HepG2 (cell line): ENCODE measurements around the gene FOXD2. TPM values are rescaled to one million over a fixed set of nuclear protein-coding genes. Genes with fewer than 3 reads are reported as not detected.
A peak's percentile ranks its signal among the peaks of the same experiment; 100 is the strongest.

ENCODE experiments used
- ATAC-seq: fragments of 200-7000 bp; cut with Tn5 transposase; 3 replicates; pipeline ENCODE4 v1.9.1; 2020; ENCODE audit warnings: mild to moderate bottlenecking, moderate library complexity
- BruUV-seq: library from RNA; stranded (reverse); fragments of 400-500 nt; replicated peaks from 2 replicates; lab custom pipeline; 2021; lab: Mats Ljungman, UMichigan
- CTCF ChIA-PET: fragments of 300-600 bp; formaldehyde crosslinking; extraction: SDS; loops from one replicate; lab custom pipeline; 2021; ENCODE audit warnings: low total read pairs, inconsistent platforms, low intra/inter-chr PET ratio; lab: Yijun Ruan, JAX
- POLR2A ChIA-PET: fragments of 350-600 bp; sonication (Branson Sonifier 250); formaldehyde crosslinking; loops from one replicate; lab custom pipeline; 2020; ENCODE audit warnings: antibody characterized with exemption, inconsistent platforms; lab: Yijun Ruan, JAX
- DNase-seq: peaks from one replicate; pipeline ENCODE4 v3.0.0-alpha.2; 2015; ENCODE audit warnings: low spot score
- FAIRE-seq: peaks from 3 replicates; lab custom pipeline; 2011; peaks lifted over from hg19 to GRCh38; lab: Jason Lieb, UNC
- H2AFZ ChIP-seq: one replicate; pipeline ENCODE4 v1.6.1; 2011; ENCODE audit warnings: low read length, inconsistent platforms
- H3K27ac ChIP-seq: fragments of 300-600 bp; 3 replicates; pipeline ENCODE4 v1.8.0; 2011; ENCODE audit warnings: mixed run types, mild to moderate bottlenecking, mixed read lengths, low read length, inconsistent platforms; ENCODE audit not compliant: insufficient read depth; ENCODE audit errors: extremely low read length
- H3K27me3 ChIP-seq, 2 experiments: fragments of 200-600 bp in 1 of 2; 2 replicates in 1 of 2; 3 replicates in 1 of 2; pipeline versions ENCODE4 v1.6.0 to v1.8.0; 2011; ENCODE audit warnings: low read length in 2 of 2, mild to moderate bottlenecking in 2 of 2, moderate library complexity in 2 of 2, inconsistent platforms in 1 of 2; ENCODE audit not compliant: insufficient read depth in 2 of 2, control insufficient read depth in 1 of 2
- H3K36me3 ChIP-seq, 2 experiments: fragments of 200-600 bp in 1 of 2; replicated peaks in 1 of 2; 2 replicates in 1 of 2; 3 replicates in 1 of 2; pipeline versions ENCODE4 v1.5.1 to v1.8.0; 2011; ENCODE audit warnings: low read length in 2 of 2, inconsistent platforms in 1 of 2; ENCODE audit not compliant: insufficient read depth in 2 of 2, control insufficient read depth in 1 of 2
- H3K4me1 ChIP-seq: 2 replicates; pipeline ENCODE4 v1.5.1; 2012; ENCODE audit warnings: low read length, inconsistent platforms; ENCODE audit not compliant: insufficient read depth
- H3K4me2 ChIP-seq: 2 replicates; pipeline ENCODE4 v1.6.0; 2011; ENCODE audit warnings: low read depth, low read length, inconsistent platforms
- H3K4me3 ChIP-seq, 3 experiments: fragments of 200-600 bp in 1 of 3; sonication (generic), shearing (Covaris generic) in 1 of 3; replicated peaks in 1 of 3; 2 replicates each; pipeline ENCODE4 v1.5.1; 2011 to 2016; ENCODE audit warnings: low read length in 3 of 3, inconsistent platforms in 2 of 3, low read depth in 2 of 3, mild to moderate bottlenecking in 2 of 3, control low read depth in 1 of 3, mixed read lengths in 1 of 3; ENCODE audit not compliant: insufficient read depth in 1 of 3
- H3K79me2 ChIP-seq: one replicate; pipeline ENCODE4 v1.6.1; 2011; ENCODE audit warnings: low read length, inconsistent platforms; ENCODE audit not compliant: insufficient read depth
- H3K9ac ChIP-seq: 2 replicates; pipeline ENCODE4 v1.6.0; 2011; ENCODE audit warnings: mild to moderate bottlenecking, low read depth, low read length, inconsistent platforms; ENCODE audit not compliant: insufficient read depth
- H3K9me3 ChIP-seq: 2 replicates; pipeline ENCODE4 v1.5.1; 2012; ENCODE audit warnings: mild to moderate bottlenecking, low read length
- H4K20me1 ChIP-seq: 2 replicates; pipeline ENCODE4 v1.6.0; 2011; ENCODE audit warnings: inconsistent platforms, mild to moderate bottlenecking, low read length, moderate library complexity; ENCODE audit not compliant: insufficient read depth
- AKAP8 ChIP-seq: sonication (generic); formaldehyde crosslinking; IDR thresholded peaks from 2 replicates; pipeline ENCODE4 v1.5.1; 2020; ENCODE audit warnings: mild to moderate bottlenecking, missing genetic modification reagents
- CTCF ChIP-seq: sonication (generic); formaldehyde crosslinking; IDR thresholded peaks from 2 replicates; pipeline ENCODE4 v1.5.0; 2020; ENCODE audit warnings: mild to moderate bottlenecking, missing genetic modification reagents, moderate library complexity
- GABPA ChIP-seq, 2 experiments: IDR thresholded peaks; 2 replicates each; pipeline ENCODE4 v1.6.1; 2011 to 2016; ENCODE audit warnings: low read depth in 2 of 2, low read length in 1 of 2, missing biosample characterization in 1 of 2, missing genetic modification characterization in 1 of 2
- MIER3 ChIP-seq: IDR thresholded peaks from 2 replicates; pipeline ENCODE4 v1.6.1; 2016; ENCODE audit warnings: missing compliant biosample characterization, borderline replicate concordance
- PITX1 ChIP-seq: sonication (generic); formaldehyde crosslinking; IDR thresholded peaks from 2 replicates; pipeline ENCODE4 v1.5.1; 2020; ENCODE audit warnings: mild to moderate bottlenecking, missing genetic modification reagents
- RAD21 ChIP-seq: fragments of 450-650 bp; formaldehyde crosslinking; IDR thresholded peaks from 2 replicates; pipeline ENCODE4 v1.5.0; 2020; ENCODE audit warnings: mild to moderate bottlenecking
- REPIN1 ChIP-seq: sonication (generic); formaldehyde crosslinking; IDR thresholded peaks from 2 replicates; pipeline ENCODE4 v1.8.0; 2022; ENCODE audit warnings: missing genetic modification reagents, low read depth, mild to moderate bottlenecking, borderline replicate concordance
- SALL1 ChIP-seq: sonication (generic); formaldehyde crosslinking; IDR thresholded peaks from 2 replicates; pipeline ENCODE4 v1.8.0; 2022; ENCODE audit warnings: mild to moderate bottlenecking, missing genetic modification reagents
- SMC3 ChIP-seq: IDR thresholded peaks from 2 replicates; pipeline ENCODE4 v1.6.1; 2011; ENCODE audit warnings: low read length, improper control_type of control experiment
- STAG1 ChIP-seq: sonication (generic); formaldehyde crosslinking; IDR thresholded peaks from 2 replicates; pipeline ENCODE4 v1.4.0; 2020; ENCODE audit warnings: missing genetic modification reagents
- ZNF280B ChIP-seq: sonication (generic); formaldehyde crosslinking; IDR thresholded peaks from 2 replicates; pipeline ENCODE4 v1.5.0; 2020; ENCODE audit warnings: missing genetic modification reagents, mild to moderate bottlenecking, borderline replicate concordance
- ZNF777 ChIP-seq: sonication (generic); formaldehyde crosslinking; IDR thresholded peaks from 2 replicates; pipeline ENCODE4 v1.4.0; 2020; ENCODE audit warnings: missing genetic modification reagents
- ZSCAN31 ChIP-seq: sonication (generic); formaldehyde crosslinking; IDR thresholded peaks from 2 replicates; pipeline ENCODE4 v1.5.0; 2020; ENCODE audit warnings: low read depth, mild to moderate bottlenecking, missing genetic modification reagents
- WGBS: methylation state at CpG from one replicate; pipeline ENCODE4 v1.1.6; 2017; ENCODE audit warnings: low lambda C conversion rate; 5-methylcytosine and 5-hydroxymethylcytosine counted together
- in situ Hi-C: cut with HindIII; loops from 2 replicates; pipeline ENCODE4 v1.10.0; 2017; ENCODE audit warnings: low pct_unique_long_range_greater_than_20kb; ENCODE audit not compliant: extremely low pct_ligation_motif_present
- intact Hi-C: fragments of 100-400 bp; cut with micrococcal nuclease; formaldehyde crosslinking; loops from one replicate; pipeline ENCODE4 v1.10.0; 2022; ENCODE audit not compliant: unreplicated experiment
- polyA plus RNA-seq, 8 experiments: library from polyadenylated mRNA; depleted of rRNA in 3 of 8; stranded (reverse) in 7 of 8; unstranded in 1 of 8; fragments of >200 nt; fragmentation: Illumina TruSeq in 4 of 8; extraction: Trizol in 4 of 8; gene quantifications; 2 replicates each; pipeline versions ENCODE4 v1.2.1 to v1.2.3, GENCODE V29; 2011 to 2016; ENCODE audit warnings: low read depth in 4 of 8, missing spikeins in 1 of 8, mixed read lengths in 1 of 8; ENCODE audit not compliant: insufficient read depth in 1 of 8
- total RNA-seq, 5 experiments: library from RNA; depleted of rRNA; stranded (reverse); fragments of >200 nt; fragmentation: Illumina TruSeq; extraction: Trizol; gene quantifications; 2 replicates each; pipeline ENCODE4 v1.2.3, GENCODE V29; 2016; ENCODE audit warnings: low read depth in 1 of 5
- TF ChIP-seq, protein P1 (sequence below): sonication (generic); IDR thresholded peaks from 2 replicates; pipeline ENCODE4 v1.6.1; 2016; ENCODE audit warnings: low read depth, borderline replicate concordance

Gene FOXD2
- total and polyA plus RNA-seq, 2 of the 13 experiments (the other 11 are each of a cell fraction or from before 2014, with no cell fraction given), result 0.01 to 0.09 TPM

DNA sequence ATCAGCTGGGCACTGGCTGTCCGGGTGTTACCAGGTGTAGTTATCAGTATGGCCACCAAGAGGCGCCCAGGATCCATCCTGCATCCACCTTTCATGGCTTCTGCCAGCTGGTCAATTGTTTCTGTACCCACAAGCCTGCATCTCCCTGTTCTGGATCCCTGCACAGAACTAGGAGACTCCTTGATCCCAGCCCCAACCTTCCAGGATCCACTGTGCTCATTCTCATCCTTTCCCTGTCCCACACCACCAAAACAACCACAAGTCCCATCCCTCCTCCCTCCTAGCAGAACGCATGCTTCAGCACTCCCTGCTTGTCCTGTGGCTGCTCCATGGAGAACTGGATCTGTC lies 49.0 kb upstream of the FOXD2 start:
- no peaks in the 10 kb centered on the region for H3K9me3 ChIP-seq
- intact Hi-C loops (loop anchor here (1.0 to 5.0 kb wide), 2 partner anchors 35 to 338 kb away; no protein-coding TSS in a partner anchor), in situ Hi-C loops (loop anchor here (5.0 kb wide), 1 partner anchor 33 kb away; no protein-coding TSS in a partner anchor)
- no peaks in the 10 kb centered on the region for H3K36me3 ChIP-seq
- H3K27ac ChIP-seq, result no peak overlapping the region
- no peak overlapping the region for H3K9ac ChIP-seq
- no peaks in the 10 kb centered on the region for H3K27me3 ChIP-seq
- BruUV-seq, result no TSS peak
- WGBS, result 91% methylated on average over 1 of the region's 3 CpGs
- CTCF ChIA-PET, result interaction anchor here (1.2 to 1.5 kb wide), 3 partner anchors 35 to 336 kb away, joined by 5 to 13 read pairs (median 6); no protein-coding TSS in a partner anchor
- DNase-seq (peak; percentile 62), FAIRE-seq (no peak), ATAC-seq (peak; percentile 80)
- H4K20me1 ChIP-seq, result no peaks in the 10 kb centered on the region
- H3K4me3 ChIP-seq, result no peak overlapping the region
- H2AFZ ChIP-seq, result no peak overlapping the region
- TF ChIP-seq ZSCAN31 (CRISPR knock-in tag), result peak; percentile 40; the same call in 1 of the 2 replicates
- peak; percentile 62; the same call in 1 of the 2 replicates for TF ChIP-seq SMC3
- TF ChIP-seq ZNF777, result 0 out of 2 replicates have a peak, but pooled peaks have one; percentile 12
- peak; percentile 83 for TF ChIP-seq CTCF
- no peak for TF ChIP-seq REPIN1 (CRISPR knock-in tag)
- TF ChIP-seq SALL1 (CRISPR knock-in tag), result peak; percentile 41; the same call in 1 of the 2 replicates
- peak; percentile 81 for TF ChIP-seq RAD21 (CRISPR knock-in tag)
- 0 out of 2 replicates have a peak, but pooled peaks have one; percentile 38 for TF ChIP-seq PITX1 (CRISPR knock-in tag)
- TF ChIP-seq AKAP8 (CRISPR knock-in tag), result 0 out of 2 replicates have a peak, but pooled peaks have one; percentile 36
- TF ChIP-seq ZNF280B (CRISPR knock-in tag), result no peak
- no peak for TF ChIP-seq MIER3
- TF ChIP-seq STAG1 (CRISPR knock-in tag), result peak; percentile 84
- no peak for TF ChIP-seq GABPA (IDR thresholded peaks at IDR 0.05; ENCODE audit: low read depth, low read length)
- TF ChIP-seq GABPA (CRISPR knock-in tag; IDR thresholded peaks at IDR 0.05; ENCODE audit: low read depth), result no peak
- TF ChIP-seq, protein P1, sequence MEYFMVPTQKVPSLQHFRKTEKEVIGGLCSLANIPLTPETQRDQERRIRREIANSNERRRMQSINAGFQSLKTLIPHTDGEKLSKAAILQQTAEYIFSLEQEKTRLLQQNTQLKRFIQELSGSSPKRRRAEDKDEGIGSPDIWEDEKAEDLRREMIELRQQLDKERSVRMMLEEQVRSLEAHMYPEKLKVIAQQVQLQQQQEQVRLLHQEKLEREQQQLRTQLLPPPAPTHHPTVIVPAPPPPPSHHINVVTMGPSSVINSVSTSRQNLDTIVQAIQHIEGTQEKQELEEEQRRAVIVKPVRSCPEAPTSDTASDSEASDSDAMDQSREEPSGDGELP, result peak; percentile 84
- no peaks in the 10 kb centered on the region for H3K79me2 ChIP-seq
- POLR2A ChIA-PET, result interaction anchor here (1.0 to 1.9 kb wide), 2 partner anchors 49 to 55 kb away, joined by 5 to 7 read pairs; partner anchors contain the start of genes CMPK1 and FOXD2
- peaks cover 54% of the 10 kb centered on the region for H3K4me1 ChIP-seq
- H3K4me2 ChIP-seq, result no peak overlapping the region
